ENCODE results near the gene ABCG1.

DNA sequence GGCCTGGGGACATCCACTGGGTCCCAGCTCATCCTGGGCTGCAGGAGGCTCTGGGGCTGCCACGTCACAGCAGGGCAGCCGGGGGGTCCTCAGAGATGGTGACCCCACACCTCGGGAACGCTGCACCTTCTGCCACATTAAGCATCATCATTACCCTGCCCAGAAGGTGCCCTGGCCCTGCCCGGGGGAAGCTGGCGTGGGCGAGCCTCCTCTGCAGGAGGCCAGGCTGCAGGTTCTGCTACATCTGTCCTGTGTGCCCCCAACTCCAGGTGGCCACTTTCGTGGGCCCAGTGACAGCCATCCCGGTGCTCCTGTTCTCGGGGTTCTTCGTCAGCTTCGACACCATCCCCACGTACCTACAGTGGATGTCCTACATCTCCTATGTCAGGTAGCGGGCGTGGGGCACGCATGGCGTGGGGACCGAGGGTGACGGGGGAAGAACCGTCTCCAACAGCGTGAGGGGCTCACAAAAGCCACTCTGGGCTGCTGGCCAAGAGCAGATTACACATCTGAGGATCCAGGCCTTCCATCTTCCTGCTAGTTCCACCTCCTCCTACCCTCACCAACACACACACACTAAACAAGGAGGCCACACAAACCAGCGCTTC, 75.4 kb downstream of the ABCG1 start:
- TF ChIP-seq, protein P1, sequence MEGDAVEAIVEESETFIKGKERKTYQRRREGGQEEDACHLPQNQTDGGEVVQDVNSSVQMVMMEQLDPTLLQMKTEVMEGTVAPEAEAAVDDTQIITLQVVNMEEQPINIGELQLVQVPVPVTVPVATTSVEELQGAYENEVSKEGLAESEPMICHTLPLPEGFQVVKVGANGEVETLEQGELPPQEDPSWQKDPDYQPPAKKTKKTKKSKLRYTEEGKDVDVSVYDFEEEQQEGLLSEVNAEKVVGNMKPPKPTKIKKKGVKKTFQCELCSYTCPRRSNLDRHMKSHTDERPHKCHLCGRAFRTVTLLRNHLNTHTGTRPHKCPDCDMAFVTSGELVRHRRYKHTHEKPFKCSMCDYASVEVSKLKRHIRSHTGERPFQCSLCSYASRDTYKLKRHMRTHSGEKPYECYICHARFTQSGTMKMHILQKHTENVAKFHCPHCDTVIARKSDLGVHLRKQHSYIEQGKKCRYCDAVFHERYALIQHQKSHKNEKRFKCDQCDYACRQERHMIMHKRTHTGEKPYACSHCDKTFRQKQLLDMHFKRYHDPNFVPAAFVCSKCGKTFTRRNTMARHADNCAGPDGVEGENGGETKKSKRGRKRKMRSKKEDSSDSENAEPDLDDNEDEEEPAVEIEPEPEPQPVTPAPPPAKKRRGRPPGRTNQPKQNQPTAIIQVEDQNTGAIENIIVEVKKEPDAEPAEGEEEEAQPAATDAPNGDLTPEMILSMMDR (IDR thresholded peaks at IDR 0.05) = no peak
- TF ChIP-seq POLR2A (IDR thresholded peaks at IDR 0.05) = no peak
- no peak for TF ChIP-seq POLR2AphosphoS5 (IDR thresholded peaks at IDR 0.05)
- no peak for TF ChIP-seq EP300 (IDR thresholded peaks at IDR 0.05)

All from suprapubic skin (tissue), 4 donors.